Cardiac muscle cell (in vitro differentiated cells and primary cell): Measurements from ENCODE around the gene RNF150. TPM values are rescaled to one million over a fixed set of nuclear protein-coding genes. Genes with fewer than 3 reads are reported as not detected.

ENCODE experiments used
- DNase-seq, 2 donors: peaks; one replicate each; pipeline versions ENCODE4 v3.0.0 to v3.0.0-alpha.2; 2010 to 2017; ENCODE audit warnings: low read depth in 1 of 2, low spot score in 1 of 2
- H3K27ac ChIP-seq: fragments of 200-600 bp; sonication (generic); 2 replicates; pipeline ENCODE4 v1.5.1; 2016
- H3K27me3 ChIP-seq: fragments of 200-600 bp; sonication (generic); 2 replicates; pipeline ENCODE4 v1.6.0; 2016; ENCODE audit warnings: control low read depth
- H3K36me3 ChIP-seq: fragments of 200-600 bp; sonication (generic); 2 replicates; pipeline ENCODE4 v1.5.1; 2016; ENCODE audit warnings: control low read depth
- H3K4me1 ChIP-seq: fragments of 200-600 bp; sonication (generic); 2 replicates; pipeline ENCODE4 v1.8.1; 2017; ENCODE audit warnings: low read depth, mild to moderate bottlenecking, mixed run types
- H3K4me3 ChIP-seq: fragments of 200-600 bp; sonication (generic); 2 replicates; pipeline ENCODE4 v1.5.1; 2016; ENCODE audit warnings: mild to moderate bottlenecking
- H3K9me3 ChIP-seq: fragments of 200-600 bp; sonication (generic); 2 replicates; pipeline ENCODE4 v1.5.1; 2017; ENCODE audit warnings: low read depth, mild to moderate bottlenecking, control low read depth
- CTCF ChIP-seq: IDR thresholded peaks from 2 replicates; pipeline ENCODE4 v1.5.1; 2012; ENCODE audit warnings: low read depth, mild to moderate bottlenecking, low read length
- polyA plus RNA-seq: library from polyadenylated mRNA; unstranded; fragments of >200 nt; fragmentation: Nextera tagmentation; extraction: Ambion mirVana; gene quantifications from 2 replicates; pipeline ENCODE4 v1.2.1, GENCODE V29; 2016
- total RNA-seq: library from RNA; depleted of rRNA; stranded (reverse); fragments of >200 nt; gene quantifications from 2 replicates; pipeline ENCODE4 v1.2.3, GENCODE V29; 2016

The RNF150 gene
- total and polyA plus RNA-seq, 2 experiments from 2014 or later, result 20.1 to 57.4 TPM

DNA sequence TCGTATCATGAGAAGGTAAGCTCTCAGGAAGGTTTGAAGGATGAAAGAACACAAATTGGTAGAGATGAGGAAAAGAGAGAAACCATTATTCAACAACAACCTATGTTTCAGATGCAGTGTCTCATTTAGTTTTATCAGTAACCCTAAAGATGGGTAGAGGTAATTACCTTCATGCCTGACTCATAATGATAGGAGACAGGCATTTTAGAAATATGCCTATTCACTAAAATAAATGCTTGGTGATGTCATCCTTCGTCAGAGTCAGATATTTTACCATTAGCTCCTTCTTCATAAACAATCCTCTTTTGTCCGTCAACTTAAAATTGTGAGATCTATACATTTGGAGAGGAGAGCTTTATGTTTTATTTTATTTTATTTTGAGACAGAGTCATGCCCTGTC, 21.5 kb upstream of the RNF150 start:
- Histone ChIP-seq H3K4me1 (peaks cover 9% of the 10 kb centered on the region), H3K36me3 (no peaks in the 10 kb centered on the region), H3K27me3 (no peaks in the 10 kb centered on the region), H3K4me3 (no peak overlapping the region), H3K9me3 (no peaks in the 10 kb centered on the region), H3K27ac (peak overlapping the region; percentile 56)
- no peak for TF ChIP-seq CTCF
- DNase-seq, result no peak

DNA sequence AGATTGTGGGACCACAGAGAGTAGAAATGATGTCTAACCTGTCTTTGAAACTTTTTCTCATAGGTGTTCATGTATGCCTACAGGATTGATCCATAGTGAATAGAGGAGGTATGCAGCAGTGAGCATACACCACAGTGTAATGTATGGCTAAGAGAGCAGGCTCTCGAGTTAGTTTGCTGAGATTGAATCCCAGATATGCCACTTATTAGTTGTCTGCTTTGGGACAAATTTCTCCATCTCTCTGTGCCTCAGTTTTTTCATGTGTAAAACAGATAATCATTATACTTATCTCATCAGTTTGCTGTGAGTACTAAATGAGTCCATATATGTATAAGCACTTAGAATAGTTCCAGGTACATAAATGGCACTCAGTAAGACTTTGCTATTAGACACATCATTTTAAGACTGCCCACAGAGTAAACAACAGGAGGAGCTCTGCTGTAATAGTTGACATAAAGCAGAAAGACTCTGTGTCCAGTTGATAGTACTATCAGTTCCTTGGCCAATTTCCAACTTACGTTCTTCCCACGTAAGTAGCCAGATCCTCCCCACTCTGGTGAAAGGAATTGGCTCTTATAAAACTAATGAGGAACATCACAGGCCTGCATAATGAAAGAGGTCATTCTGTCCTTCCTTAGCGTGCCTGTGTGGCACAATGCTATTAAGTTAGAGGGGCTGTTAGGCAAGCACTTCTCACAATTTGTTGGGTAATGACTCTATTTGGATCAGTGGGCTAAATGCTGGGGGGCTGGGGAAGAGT, 20.7 kb upstream of the RNF150 start:
- no peak for TF ChIP-seq CTCF
- peak; percentile 52 to 82 for DNase-seq
- H3K4me3 ChIP-seq, result no peak overlapping the region
- no peaks in the 10 kb centered on the region for H3K9me3 ChIP-seq
- H3K36me3 ChIP-seq, result no peaks in the 10 kb centered on the region
- peaks cover 9% of the 10 kb centered on the region for H3K4me1 ChIP-seq
- no peaks in the 10 kb centered on the region for H3K27me3 ChIP-seq
- peak overlapping the region; percentile 56 for H3K27ac ChIP-seq

DNA sequence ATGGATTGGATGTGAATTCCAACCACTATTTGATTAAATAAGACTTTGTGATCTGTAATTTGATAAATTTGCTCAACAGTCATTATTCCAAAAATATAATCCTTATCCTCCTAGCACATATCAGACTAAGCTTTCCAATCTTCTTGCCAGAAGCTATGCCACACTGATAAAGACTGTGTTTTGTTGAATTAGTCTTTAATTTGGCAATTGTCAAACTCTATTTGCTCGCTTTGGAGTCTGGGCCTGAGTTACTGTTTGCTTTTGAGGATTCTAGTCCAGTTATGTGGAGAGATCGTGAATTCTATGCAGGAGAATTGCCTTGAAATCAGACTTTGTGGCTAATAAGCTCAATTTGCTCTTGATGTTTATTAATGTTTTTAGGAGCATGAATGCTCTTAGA, 10.9 kb upstream of the RNF150 start:
- Histone ChIP-seq H3K4me3 (no peak overlapping the region), H3K27ac (no peak overlapping the region), H3K36me3 (no peaks in the 10 kb centered on the region), H3K4me1 (no peaks in the 10 kb centered on the region), H3K9me3 (no peaks in the 10 kb centered on the region), H3K27me3 (no peaks in the 10 kb centered on the region)
- no peak for TF ChIP-seq CTCF
- no peak for DNase-seq

DNA sequence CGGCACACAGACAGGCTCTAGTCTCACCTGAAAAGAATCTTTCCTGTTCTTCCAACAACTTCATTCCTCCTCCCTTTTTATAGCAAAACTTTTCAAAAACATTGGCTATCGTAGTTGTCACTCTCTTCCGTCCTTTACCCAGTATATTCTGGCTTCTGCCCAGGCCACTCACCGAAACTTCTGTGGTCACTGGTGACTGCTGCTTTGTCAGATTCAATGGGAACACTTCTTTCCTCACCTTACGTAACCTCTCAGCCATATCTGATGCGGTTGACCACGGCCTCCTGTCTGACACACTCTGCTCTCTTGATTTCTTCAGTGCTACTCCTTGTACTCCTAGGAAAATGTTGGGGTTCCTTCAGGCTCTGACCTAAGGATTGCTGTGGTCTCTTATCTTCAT, 9.2 kb upstream of the RNF150 start:
- Histone ChIP-seq H3K27me3 (peaks cover 3% of the 10 kb centered on the region), H3K27ac (no peak overlapping the region), H3K4me1 (no peaks in the 10 kb centered on the region), H3K36me3 (no peaks in the 10 kb centered on the region), H3K9me3 (no peaks in the 10 kb centered on the region), H3K4me3 (no peak overlapping the region)
- peak in 1 of 2 donors; percentile 14 for DNase-seq
- no peak for TF ChIP-seq CTCF

- Histone ChIP-seq H3K4me3 (no peak overlapping the region), H3K9me3 (no peaks in the 10 kb centered on the region), H3K27ac (no peak overlapping the region), H3K4me1 (no peaks in the 10 kb centered on the region), H3K36me3 (no peaks in the 10 kb centered on the region), H3K27me3 (peaks cover 10% of the 10 kb centered on the region)
- DNase-seq, result no peak
- no peak for TF ChIP-seq CTCF
Measured at GRCh38 chr4:141140391-141141200, 7.3 kb upstream of the RNF150 start.
